Inflammatory macrophage treated with lipopolysaccharide for 4 hours (primary cell): ENCODE results near the gene PTPN5.

Source experiments
- DNase-seq: peaks from one replicate; pipeline ENCODE4 v3.0.0-alpha.2; 2020

PTPN5 gene

DNA sequence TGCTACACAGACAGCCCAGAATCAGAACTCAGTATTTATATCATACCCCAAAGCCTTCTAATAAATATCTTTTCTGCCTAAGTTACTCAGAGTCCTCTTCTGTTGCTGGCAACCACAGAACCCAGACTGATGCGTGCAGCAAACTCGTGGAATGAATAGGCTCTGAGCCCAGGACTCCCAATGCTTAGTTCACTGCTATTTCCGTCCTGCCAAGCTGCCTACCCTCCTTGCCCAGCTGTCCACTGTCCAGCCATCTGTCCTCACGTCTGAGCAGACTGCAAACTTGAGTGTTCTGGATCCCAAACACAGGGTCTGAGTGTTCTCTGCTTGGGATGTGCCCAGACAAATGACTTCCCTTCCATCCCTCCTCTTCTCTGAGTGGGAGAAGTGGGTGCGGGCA, 19.4 kb downstream of the PTPN5 start:
- no peak for DNase-seq

DNA sequence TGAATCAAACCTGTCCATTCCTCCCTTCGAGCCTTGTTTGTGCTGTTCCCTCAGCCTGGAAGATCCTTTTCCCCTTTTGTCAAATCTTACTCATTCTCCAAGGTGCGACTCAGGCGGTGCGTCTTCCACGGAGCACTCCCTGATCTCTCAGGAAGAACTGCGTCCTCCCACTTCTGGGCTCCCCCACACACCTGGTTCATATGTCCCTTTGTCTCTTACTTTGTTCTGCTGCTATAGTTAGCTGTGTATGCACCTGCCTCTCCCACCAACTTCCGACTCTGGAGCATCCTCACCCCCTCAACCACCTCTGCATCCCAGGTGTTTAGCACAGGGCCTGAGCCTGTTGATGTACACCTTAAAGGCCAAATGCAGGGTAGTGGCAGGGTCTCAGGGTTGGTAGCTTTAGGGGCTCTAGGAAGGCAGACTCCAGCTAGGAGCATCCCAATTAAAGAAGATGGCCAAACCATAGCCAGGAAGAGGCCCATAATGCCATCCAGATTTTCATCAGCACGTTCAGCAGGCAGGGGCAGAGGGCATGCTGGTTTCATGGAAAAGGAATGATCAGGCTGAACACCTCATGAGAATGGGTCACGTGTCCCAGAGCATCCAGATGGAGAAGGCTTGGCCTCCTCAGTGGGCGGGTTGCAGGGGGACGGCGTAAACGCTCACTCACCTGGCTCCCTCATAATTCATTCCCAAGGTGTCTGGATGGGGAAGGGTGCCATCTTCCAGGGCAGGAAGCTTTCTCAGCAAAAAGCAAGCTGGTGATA, 20.1 kb downstream of the PTPN5 start:
- no peak for DNase-seq

DNA sequence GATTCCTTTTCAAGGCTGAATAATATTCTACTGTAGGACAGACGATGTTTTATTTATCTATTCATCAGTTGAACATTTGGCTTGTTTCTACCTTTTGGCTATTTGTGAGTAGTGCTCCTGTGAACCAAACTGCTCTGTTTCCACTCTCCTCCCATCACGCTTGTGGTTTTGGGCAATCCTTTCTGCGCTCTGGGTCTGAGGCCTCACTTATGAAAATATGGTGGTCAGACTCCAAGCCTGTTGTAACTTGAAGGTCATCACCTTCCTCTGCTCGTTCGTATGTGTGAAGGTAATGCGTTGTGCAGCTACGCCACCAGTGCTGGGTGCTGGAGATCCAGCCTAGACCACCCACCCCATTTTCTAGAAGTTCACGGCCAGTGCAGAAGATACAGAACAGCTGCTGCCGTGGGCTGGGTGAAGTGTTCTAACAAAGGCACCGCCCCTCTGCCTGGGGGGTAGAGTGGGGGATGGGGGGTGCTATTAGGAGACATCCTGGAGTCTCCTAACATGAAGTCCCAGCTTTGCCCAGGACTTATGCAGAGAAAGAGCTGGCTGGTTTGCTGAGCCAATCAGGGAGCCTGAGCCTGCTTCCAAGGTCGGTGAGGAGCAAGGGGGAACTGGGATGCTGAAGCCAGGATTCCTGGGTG, 21.0 kb downstream of the PTPN5 start:
- DNase-seq, result no peak

DNA sequence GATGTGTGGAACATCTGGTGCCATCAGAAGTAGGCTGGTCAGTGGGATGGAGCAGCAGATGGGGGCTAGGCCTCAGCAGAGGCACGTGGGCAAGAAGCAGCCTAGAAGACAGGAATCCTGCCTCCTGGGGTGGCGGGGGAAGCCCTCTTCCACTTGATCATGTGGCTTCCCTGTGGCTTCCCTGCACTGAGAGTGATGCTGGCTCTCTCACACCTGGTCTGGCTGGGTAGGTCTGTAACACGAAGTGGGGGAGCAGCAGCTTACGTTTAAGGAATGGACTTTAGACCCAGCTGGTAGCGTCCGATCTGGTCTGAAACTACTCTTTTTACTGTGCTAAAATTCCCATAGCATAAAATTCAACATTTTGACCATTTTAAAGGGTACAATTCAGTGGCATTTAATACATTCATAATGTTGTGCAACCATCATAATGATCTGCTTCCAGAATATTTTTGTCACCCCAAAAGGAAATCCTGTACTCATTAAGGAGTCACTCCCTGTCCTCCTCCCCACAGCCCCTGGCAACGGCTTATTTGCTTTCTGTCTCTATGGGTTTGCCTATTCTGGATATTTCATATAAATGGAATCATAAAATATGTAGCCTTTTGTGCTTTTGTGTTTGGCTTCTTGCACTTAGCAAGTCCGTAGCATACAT, 21.7 kb downstream of the PTPN5 start:
- no peak for DNase-seq

DNA sequence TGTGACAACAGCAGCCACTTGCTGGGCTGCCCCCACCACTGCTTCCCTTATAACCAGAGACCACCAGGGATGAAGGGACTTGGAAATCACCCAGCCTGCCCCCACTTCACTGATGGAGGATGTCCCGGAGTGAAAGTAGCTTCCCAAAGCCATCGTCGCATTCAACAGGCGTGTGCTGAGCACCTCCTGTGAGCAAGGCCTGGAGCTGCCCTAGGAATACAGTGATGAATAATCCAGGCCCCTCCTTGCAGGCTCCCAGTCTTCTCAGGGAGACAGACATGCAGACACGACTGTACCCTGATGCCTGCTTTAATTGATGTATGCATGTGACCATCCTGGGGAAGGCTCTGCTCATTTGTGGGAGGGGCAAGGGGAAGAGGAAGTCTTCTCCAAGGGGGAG, 22.6 kb downstream of the PTPN5 start:
- no peak for DNase-seq

DNA sequence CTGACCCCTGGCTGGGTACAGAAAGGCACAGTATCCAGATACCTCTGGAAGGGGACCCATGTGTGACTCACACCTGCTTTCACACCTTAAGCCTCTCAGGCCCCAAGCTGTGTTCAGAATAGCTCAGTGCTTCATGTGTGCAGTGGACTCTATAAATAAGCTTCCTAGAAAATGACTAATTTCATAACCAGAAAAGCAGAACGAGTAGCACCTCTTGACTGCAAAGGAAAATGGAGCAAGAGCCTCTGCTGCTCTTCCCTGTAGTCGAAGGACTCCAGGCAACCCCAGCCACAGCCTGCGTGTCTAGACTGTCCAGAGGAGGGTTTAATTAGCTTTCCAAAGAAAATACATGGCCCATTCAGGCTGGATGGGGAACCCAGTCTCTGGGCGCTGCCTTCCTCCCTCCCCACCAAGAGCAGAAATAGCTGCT, 23.1 kb downstream of the PTPN5 start:
- DNase-seq, result peak; percentile 70

DNA sequence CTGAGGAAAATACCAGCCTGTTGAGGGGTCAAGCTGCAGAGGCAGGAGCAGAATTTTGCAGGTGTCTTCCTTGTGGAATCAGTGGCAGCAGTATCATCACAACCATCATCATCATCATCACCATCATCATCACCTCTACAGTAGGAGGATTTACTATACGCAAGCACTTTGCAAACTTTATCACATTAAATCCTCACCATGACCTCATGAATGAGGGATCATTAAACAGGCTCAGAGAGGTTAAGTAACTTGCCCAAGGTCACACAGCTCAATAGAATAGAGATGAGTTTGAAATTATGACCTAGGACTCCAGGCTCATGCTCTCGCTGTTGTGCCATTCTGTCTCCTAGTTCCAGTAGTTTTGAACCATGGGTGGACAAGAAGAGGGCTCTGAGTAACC, 25.6 kb downstream of the PTPN5 start:
- no peak for DNase-seq

DNA sequence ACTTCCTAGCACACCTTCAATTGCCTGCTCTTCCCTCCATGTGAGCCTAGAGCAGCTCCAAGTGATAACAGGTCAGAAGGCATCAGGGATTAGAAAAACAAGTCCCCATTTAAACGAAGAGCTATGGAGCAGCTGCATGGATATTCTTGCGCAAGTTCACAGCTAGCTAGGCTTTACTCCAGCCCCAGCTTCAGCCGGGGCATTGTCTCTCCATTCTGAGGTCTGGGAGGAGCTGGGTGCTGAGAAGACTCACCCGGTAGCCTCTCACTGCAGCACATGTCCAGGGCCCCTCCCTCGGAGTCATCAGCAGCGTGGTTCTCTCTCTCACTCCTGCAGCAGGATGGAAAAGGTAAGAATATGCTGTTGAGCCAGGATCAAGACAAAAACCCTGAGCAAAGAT, 26.0 kb downstream of the PTPN5 start:
- DNase-seq, result no peak

DNA sequence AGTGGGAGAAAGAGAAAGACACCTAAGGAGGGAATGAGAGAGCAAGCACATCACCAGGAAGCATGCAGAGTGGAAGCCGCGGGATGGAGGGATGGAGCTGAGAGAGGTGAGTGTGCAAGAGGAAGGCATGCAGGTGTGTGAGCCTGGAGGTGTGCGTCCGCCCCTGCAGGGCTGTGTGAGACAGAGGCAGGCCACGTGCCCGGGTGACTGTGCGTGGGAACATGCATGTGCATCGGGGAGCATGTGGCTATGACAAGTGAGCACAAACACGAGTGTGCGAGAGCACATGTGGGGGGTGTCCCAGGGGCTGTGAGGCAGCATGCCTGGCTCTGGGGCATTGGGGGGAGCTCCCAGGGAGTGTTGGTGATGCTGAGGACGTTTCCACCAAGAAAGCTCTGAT, 29.9 kb downstream of the PTPN5 start:
- no peak for DNase-seq

DNA sequence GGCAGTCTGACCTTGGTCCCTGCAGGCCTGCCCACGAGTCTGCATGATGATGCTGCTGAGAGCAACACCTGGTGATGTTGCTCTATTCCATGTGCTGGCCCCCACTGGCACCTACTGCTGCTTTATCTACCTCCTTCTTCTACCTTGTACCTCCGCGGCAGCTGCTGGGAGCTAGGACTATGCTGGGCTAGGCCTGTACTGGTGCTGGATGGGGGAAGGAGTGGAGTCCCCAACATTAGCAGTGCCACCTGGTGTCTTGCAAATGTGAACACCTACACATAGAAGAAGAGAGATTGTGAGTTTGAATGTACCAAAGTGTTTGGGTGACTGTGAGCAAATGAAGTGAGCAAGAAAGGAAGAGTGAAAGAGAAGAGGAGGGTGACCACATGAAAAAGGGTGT, 30.5 kb downstream of the PTPN5 start:
- no peak for DNase-seq

DNA sequence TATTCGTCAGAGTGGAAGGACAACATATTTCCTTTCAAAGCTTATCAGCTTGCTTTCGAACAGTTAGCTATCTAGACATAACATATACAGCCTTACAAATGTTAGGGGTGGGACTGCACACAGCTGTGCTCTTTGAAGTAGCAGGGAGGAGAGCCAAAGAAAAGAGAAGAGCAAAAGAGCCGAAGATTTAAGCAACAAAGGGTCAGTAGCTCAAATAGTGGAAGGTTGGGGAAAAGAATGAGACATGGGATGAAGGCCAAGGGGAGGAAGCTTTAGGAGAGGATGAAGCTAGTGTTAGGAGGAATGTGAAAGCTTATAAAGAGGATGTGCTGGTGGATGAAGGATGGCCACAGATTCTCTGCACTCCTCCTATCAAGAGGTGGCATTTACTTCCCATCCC, 33.8 kb downstream of the PTPN5 start:
- no peak for DNase-seq

DNA sequence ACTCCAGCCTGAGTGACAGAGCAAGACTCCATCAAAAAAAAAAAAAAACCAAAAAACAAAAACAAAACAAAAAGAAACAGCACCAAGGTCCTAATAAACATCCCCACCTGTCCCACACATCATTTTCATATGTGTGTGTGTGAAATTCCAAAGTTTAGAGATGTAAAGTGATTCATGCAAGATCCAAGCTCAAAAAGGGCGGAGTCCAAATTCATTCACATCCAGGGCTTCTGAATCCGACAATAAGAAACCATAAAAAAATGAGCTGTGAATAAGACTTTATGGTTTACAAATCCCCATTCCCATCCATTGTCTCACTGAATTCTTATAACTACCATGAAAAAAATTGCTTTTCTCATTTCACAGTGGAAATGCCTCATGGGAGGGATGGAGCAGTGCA, 34.7 kb downstream of the PTPN5 start:
- DNase-seq, result no peak

DNA sequence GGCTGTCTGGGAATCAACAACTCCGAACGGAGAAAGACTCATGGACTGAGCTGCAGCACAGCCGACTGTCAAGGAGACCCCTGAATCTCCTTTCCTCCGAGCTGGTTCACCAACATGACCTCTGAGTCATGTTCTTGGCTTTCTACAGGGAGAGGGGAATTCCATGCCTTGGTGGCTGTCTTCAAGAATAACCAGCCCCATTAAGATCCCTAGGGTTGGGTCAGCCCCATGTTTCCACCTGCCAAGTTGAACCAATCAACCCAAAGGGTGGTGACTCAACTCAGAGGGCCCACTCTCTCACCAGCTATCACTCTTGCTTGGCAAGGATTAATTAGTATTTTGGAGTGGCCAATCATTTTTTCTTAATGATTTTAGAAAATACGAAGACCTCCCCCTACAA, 37.3 kb downstream of the PTPN5 start:
- no peak for DNase-seq

DNA sequence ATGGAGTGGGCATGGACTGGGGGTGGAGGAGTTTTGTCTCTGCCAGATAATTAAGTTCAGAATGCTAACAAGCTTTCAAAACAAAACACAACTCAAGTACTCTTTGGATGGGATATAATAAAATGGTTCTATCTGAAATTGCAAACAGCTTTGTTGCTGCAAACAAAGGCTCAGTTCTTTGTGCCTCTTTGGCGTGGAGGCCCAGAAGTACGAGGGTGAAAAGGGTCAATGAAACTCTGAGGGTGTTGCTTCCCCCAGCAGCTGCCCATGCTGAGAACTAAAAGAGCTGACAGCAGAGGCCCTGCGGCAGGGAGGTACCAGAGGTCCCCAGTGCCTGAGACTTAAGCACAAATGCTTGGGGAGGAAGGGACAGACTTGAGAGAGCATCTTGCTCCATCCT, 39.1 kb downstream of the PTPN5 start:
- DNase-seq, result no peak

DNA sequence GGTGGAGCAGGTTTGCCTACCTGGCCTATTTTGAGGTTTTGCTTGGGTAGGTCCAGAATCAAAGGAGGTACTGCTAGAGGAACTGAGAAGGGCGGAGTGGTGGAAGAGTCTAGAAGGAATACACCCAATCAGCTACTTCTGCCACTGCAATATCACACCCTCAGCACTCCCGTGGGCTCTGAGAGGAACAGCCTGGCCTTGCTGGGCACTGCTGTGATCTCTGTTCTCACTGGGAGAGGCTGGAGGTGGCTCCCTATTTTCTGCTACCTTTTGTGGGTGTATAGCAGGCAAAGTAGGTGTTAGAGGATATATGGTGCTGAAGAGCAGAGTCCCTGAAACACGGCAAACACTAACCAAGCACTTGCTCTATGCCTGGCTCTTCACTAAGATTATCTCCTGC, 40.7 kb downstream of the PTPN5 start:
- no peak for DNase-seq

DNA sequence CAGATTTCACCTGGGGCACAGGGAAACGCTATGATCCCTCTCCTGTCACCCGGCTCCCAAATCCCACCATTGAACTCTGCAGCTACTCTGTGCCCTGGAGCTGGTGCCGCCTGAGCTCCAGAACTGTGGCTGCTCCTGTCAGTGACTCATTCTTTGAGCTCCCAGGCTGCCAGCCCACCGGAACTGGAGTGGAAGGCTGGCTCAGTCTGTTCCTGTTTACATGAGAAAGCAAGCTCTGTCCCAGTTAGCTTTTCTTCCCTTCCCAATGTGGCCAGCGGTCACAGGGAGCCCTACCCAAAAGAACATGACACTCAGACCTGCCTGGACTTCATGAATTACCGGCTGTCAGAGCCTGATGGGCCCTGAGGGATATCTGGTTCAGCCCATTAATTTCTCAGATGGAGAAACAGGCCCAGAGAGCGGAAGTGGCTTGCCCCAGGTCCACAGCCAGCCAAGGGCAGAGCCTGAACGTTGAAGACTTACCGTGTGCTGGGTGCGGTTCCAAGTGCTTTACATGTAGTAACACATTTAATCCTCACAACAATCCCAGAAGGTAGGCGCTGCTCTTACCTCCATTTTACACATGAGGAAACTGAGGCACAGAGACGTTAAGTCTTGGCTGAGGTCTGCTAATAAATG, 41.8 kb downstream of the PTPN5 start:
- DNase-seq, result peak; percentile 16

DNA sequence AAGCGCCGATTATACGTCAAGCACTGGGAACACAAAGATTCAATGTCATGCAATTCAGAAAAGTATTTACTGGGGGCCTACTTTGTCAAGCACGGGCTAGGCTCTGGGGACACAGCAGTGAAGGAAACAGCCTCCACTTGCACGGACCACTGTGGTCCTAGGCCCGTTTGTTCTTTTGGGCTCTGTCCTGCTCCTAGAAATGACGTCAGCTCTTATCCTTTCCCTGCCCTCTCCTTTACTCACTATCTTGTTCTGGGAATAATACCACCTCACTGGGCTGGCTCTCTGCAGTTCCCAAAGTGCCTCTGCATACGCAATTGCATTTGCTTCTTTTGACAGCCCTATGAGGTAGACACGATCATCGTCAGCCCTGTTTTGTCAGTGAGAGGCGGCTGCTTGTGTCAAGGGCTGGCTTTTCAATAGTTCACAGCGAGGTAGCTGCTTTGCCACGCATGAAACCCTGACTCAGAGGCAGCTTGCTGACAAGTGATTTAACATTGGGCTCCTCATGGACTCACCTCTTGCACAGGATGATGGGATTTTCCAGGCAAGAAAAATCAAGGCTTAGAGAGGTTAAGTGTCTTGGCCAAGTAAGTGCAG, 42.7 kb downstream of the PTPN5 start:
- DNase-seq, result no peak

DNA sequence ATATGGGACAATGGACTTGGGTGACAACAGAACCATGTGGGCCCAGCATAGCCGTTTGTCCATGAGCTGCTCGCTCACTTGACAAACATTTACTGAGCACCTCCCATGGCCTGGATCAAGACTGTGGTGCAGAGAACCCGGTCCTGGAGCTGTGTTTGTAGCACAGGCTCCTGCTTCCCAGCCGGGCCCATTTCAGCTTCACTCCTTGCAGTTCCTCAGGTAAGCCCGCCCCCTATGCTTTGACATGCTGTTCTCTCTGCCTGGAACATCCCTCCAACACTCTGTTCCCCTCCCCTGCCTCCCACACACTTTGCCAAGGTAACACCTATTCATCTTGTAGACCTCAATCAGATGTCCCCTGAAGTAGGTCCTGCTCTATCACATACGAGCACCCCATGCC, 46.3 kb downstream of the PTPN5 start:
- DNase-seq, result no peak

DNA sequence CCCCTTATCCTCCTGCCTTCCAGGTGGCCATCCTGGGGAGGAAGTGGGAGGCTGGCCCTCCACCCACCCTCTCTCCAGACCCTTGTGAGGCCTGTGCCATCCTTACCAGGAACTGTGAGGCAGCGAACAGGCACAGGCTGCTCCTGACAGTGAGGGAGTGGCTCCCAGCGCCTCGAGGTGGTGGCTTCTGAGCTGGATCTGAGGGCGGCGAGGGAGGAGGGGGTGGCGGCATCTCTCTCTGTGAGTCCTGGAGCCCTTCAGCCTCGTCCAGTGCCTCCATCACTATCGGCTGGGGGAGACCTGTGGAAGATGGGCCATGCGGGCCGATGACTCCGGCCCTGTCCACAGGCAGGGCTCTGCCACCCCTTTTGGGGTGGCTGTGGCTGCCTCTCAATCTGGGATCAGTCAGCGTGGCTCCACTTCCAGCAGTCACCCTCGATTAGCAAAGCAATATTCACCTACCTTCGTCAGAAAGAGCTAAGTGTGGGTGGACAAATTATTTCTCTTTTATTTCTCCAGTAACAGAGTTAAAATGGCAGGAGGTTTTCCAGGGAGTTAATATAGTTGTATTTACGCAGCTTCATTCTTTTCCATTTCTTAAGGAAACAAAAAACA, 47.6 kb downstream of the PTPN5 start:
- no peak for DNase-seq

DNA sequence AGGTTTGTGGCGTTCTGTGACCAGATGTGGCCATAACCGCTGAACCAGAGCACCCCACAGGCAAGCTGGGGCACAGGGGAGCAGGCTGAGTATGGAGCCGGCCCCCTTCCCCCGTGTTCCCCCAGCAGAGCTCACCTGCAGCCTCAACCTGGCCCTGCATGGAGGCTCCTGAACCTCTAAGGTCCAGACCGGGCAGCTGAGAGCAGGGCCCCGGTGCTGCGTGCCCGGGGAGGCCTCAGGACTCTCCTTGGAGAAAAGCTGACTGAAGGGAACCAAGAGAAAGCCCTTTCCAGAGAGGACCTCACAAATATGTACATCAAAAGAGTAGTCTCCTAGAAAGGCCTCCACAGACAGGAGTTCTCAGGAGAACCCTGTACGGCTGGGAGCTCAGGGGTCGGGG, 48.2 kb downstream of the PTPN5 start:
- DNase-seq, result no peak

DNA sequence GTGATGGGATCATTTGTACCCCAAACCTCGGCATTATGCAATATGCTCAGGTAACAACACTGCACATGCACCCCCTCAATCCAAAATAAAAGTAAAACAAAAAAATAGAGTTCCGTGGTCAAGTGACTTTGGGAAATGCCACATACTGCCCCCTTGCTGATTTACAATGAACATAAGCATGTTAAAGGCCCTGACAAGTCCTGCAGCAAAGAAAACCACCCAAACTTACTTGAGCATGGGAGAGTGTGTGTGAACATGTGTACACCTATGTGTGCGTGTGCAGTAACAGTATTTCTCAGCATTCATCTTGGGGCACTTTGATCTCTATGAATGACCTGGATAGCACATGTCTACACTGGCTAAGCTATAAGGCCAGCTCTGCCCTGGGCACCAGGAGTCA, 49.8 kb downstream of the PTPN5 start:
- no peak for DNase-seq

DNA sequence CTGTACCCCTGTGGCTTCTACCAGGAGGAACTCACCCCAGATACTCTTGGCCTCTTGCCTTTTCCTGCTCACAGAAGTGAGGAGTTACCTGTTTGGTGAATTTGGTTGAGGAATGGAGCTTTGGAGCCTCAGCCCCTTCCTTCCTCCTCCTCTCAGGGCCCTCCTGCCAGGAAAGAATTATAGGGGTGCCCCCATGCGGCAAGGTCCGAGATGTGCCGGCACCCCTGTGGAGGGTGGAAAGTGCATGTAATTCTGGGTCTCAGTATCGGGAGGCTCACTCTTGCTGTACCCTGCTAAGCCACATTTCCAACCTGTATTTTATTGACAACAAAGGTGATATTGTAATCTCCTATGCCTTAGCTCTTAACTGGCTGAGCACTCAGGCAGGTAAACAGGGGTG, 51.9 kb downstream of the PTPN5 start:
- DNase-seq, result no peak

DNA sequence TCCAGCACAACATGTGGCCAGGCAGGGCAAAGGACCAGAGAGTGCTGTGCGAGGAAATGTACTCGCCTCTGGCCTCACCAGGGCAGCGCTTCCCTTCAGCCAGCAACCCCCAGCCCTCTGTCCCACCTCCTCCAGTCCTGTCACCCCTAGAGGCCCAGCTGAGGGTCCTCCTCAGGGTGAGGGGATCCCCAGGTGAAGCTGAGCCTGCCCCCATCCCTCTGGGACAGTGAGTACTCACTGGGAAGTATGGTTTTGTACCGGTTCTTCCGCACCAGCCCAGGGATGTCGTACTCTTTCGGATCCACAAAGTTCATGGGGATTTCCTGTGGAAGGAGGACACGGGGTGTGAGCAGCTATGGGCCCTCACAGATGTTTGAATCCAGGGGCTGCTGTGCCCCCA, 54.0 kb downstream of the PTPN5 start:
- no peak for DNase-seq
